ENCODE measurements around the gene ACOT12. TPM values are rescaled to one million over a fixed set of nuclear protein-coding genes. Genes with fewer than 3 reads are reported as not detected.

ACOT12 gene
- total RNA-seq, 1 donor from 2014 or later = not detected

GRCh38 chr5:81286059-81286617, 107.8 kb downstream of the ACOT12 start:
- Mint-ChIP-seq H3K4me3 (no peak overlapping the region), H3K4me1 (no peaks in the 10 kb centered on the region), H3K27ac (no peak overlapping the region), H3K36me3 (peaks cover 23% of the 10 kb centered on the region), H3K27me3 (ENCODE audit: low read depth) (no peaks in the 10 kb centered on the region), H3K9me3 (peaks cover 18% of the 10 kb centered on the region)
- TF ChIP-seq, protein P1, sequence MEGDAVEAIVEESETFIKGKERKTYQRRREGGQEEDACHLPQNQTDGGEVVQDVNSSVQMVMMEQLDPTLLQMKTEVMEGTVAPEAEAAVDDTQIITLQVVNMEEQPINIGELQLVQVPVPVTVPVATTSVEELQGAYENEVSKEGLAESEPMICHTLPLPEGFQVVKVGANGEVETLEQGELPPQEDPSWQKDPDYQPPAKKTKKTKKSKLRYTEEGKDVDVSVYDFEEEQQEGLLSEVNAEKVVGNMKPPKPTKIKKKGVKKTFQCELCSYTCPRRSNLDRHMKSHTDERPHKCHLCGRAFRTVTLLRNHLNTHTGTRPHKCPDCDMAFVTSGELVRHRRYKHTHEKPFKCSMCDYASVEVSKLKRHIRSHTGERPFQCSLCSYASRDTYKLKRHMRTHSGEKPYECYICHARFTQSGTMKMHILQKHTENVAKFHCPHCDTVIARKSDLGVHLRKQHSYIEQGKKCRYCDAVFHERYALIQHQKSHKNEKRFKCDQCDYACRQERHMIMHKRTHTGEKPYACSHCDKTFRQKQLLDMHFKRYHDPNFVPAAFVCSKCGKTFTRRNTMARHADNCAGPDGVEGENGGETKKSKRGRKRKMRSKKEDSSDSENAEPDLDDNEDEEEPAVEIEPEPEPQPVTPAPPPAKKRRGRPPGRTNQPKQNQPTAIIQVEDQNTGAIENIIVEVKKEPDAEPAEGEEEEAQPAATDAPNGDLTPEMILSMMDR (IDR thresholded peaks at IDR 0.05; ENCODE audit: unreplicated experiment) = no peak
- DNase-seq (ENCODE audit: low spot score in 2 of 2, unreplicated experiment in 2 of 2) = no peak

DNA sequence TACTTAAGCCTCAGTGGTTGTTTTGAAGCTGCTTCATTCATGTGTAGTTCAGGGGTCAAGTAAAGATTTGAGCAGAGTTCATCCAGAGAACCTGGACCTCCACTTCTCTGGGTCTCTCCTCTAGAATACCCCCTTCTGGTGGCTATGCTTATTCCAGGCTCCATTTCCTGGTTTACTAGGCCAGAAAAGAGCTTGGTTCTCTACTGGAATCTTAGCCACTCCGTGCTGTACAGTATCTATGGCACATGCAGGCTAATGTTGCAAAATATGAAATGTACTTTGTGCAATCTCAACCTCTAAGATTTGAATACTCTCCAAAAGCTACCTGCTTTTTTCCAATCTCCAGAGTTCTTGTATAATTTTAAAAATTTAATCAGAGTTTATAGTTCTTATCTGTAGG, 110.0 kb downstream of the ACOT12 start:
- H3K36me3 Mint-ChIP-seq = peaks cover 24% of the 10 kb centered on the region
- no peak for DNase-seq (ENCODE audit: low spot score in 2 of 2, unreplicated experiment in 2 of 2)
- H3K27me3 Mint-ChIP-seq (ENCODE audit: low read depth) = no peaks in the 10 kb centered on the region
- no peak overlapping the region for H3K4me3 Mint-ChIP-seq
- H3K27ac Mint-ChIP-seq = no peak overlapping the region
- H3K4me1 Mint-ChIP-seq = no peaks in the 10 kb centered on the region
- peaks cover 17% of the 10 kb centered on the region for H3K9me3 Mint-ChIP-seq
- TF ChIP-seq, protein P1 (IDR thresholded peaks at IDR 0.05; ENCODE audit: unreplicated experiment) = no peak

Other genes with a start within 250 kb of the ACOT12 start
- gene CKMT2, start 160.8 kb downstream of the ACOT12 start, total RNA-seq = 2.3 to 2.6 TPM (median 2.6 TPM) in 3 replicates
- 25.4 to 27.0 TPM (median 25.6 TPM) in 3 replicates for gene ZCCHC9, start 92.5 kb downstream of the ACOT12 start, total RNA-seq